GM19467 (cell line): Measurements from ENCODE around the gene LZIC.

Source experiments
- ATAC-seq: cut with Tn5 transposase; IDR thresholded peaks from one replicate; pipeline ENCODE4 v1.9.1; 2021; ENCODE audit warnings: mild to moderate bottlenecking, moderate library complexity; ENCODE audit not compliant: unreplicated experiment

Gene LZIC

DNA sequence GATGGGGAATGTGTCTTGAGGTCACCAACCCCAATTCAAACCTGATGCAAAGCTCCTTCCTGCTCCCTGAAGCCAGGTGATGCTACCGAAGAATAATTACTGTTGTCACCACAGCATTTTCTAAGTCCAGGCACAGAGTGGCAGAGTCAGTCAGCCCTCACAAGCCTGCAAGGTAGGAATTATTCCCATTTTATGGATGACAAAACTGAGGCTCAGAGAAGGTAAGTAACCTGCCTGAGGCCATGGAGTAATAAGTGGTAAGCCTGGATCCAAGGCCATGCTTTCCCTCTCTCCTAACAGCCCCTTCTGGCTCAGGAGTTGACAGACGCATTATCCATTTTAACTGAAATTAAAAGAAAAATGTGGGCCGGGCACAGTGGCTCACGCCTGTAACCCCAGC is 56.1 kb downstream of the LZIC start:
- ATAC-seq = no peak

GRCh38 chr1:9886092-9886742 is 57.0 kb downstream of the LZIC start:
- ATAC-seq = no peak

GRCh38 chr1:9884805-9885204 is 58.4 kb downstream of the LZIC start:
- no peak for ATAC-seq

- no peak for ATAC-seq
Measured at GRCh38 chr1:9883585-9884449, 59.4 kb downstream of the LZIC start.

- no peak for ATAC-seq
Measured at GRCh38 chr1:9882945-9883303, 60.3 kb downstream of the LZIC start.

DNA sequence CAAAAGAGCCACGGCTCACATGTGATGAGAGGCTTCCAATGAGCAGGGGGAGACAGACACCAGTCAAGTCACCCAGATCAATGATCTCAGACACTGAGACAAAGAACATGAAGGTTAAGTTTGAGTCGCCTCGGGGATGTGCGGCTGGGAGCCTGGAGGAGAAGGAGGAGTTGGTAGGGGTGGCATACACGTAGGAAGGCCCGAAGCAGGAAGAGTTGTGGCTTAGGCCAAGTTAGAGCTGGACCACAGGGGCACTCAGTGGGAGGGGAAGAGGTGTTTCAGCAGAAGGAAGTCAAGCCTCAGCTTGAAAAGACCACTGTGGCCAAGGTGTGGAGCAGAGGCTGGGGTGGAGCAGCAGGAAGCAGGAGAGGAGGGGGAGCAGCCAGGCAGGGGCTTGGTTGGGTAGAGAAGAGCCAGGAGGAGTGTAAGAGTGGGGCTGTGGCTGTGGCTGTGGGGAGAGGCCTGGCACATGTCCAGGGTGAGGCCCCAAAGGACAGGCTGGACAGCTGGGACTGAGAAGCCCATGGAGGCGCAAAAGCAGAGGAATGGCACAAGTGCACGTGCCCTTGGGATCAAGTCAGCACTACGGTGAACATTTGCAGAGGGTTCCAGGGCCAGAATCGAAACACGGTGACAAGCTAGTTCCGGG is 60.8 kb downstream of the LZIC start:
- ATAC-seq = no peak

DNA sequence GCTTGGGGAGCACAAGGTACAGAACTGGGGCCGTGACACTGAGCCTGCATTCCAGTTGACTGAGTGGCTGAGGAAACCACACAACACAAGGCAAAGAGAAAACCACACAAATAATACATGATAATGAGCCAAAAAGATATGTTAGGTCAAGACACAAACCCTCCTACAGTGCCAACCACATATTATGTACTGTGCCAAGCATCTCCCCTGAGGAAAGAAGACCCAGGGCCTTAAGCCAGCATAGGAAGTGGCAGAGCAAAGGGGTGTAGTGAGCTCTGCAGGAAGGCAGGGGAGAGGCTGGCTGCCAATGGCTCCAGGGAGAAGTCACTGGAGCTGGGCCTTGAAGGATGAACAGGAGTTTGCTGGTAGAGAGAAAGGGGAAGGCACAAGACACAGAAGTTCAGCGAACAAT is 61.3 kb downstream of the LZIC start:
- ATAC-seq = no peak
